ENCODE data around the gene TNF. TPM values are rescaled to one million over a fixed set of nuclear protein-coding genes. Genes with fewer than 3 reads are reported as not detected.
"Not testable (repeated sequence)": the region's sequence is repeated elsewhere in the genome, so short reads cannot be mapped to it uniquely, and the experiment has no call there.

Gene TNF
- total and polyA plus RNA-seq, 7 experiments from 2014 or later, result 0.73 to 125 (median 5.4) TPM

DNA sequence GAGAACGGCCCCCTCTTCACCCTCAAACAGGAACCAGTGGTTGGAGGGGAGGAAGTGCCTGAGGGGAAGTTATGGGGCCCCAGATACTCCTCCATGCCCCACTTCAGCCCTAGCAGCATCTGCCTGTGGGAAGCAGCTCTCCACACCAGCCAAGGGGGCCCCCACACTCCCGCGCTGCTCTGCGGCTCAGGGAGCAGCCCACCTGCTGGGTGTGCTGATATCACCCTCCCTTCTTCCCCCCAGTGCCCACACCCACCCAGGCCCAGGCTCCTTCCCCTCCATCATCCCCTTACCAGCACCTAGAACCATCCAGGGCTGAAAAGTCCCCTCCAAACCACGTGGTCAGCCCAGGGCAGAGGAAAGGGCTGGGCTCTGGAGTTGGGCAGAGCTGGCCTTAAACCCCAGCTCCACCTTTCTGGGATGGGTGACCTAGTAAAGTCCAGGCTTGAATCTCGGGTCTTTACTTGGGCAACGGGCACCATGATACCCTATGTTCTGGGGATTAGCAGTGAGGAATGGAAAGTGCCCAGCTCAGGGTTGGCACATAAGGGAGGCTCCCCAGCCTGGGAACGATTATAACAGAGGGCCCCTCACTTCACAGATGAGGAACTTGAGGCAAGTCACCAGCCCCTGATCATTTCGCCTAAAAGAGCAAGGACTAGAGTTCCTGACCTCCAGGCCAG lies 11.4 kb downstream of the TNF start:
- peak overlapping the region; percentile 25 for H3K4me3 ChIP-seq (ENCODE audit: low read length)
- peaks cover 67 to 68% of the 10 kb centered on the region in 2 donors for H3K4me1 ChIP-seq (ENCODE audit: control insufficient read depth in 2 of 2, insufficient read depth in 2 of 2, low read length in 2 of 2)
- peaks cover 2 to 32% (median 10%) of the 10 kb centered on the region in 5 donors for H3K36me3 Mint-ChIP-seq
- intact Hi-C loops (cut with micrococcal nuclease), result no loop called here
- H3K9me3 ChIP-seq (ENCODE audit: control insufficient read depth in 2 of 3, low read length in 3 of 3), result no peaks in the 10 kb centered on the region
- peak overlapping the region; percentile 50 to 89 (median 81) for H3K4me3 Mint-ChIP-seq
- ChIA-PET CTCF (interaction anchor here (1.4 to 18.2 kb wide), 4 partner anchors 11 to 45 kb away, joined by 4 to 687 read pairs (median 170); partner anchors contain the start of genes ATP6V1G2, DDX39B, NCR3 and NFKBIL1), POLR2A (interaction anchor here (0.7 to 66.4 kb wide), 4 partner anchors 9 to 78 kb away, joined by 3 to 3078 read pairs (median 1541); partner anchors contain the start of genes AIF1, ATP6V1G2, BAG6 and DDX39B)
- peak; percentile 72 for ATAC-seq
- H3K36me3 ChIP-seq (ENCODE audit: control insufficient read depth in 2 of 3, insufficient read depth in 3 of 3, low read length in 3 of 3), result peaks cover 0 to 4% (median 0%) of the 10 kb centered on the region in 3 experiments
- H3K9me3 Mint-ChIP-seq, result peaks cover 0 to 5% (median 0%) of the 10 kb centered on the region in 11 donors
- peak overlapping the region; percentile 84 to 100 (median 96) for H3K27ac Mint-ChIP-seq
- peak in 2 of 9 donors; percentile 27 to 33 for DNase-seq
- H3K27me3 ChIP-seq (ENCODE audit: control insufficient read depth in 2 of 2, insufficient read depth in 2 of 2, low read length in 2 of 2), result no peaks in the 10 kb centered on the region
- H3K27me3 Mint-ChIP-seq, result no peaks in the 10 kb centered on the region
- peak overlapping the region; percentile 97 for H3K27ac ChIP-seq (ENCODE audit: low read depth, low read length)
- peaks cover 47 to 84% (median 68%) of the 10 kb centered on the region in 7 donors for H3K4me1 Mint-ChIP-seq

GRCh38 chr6:31587791-31588777 lies 12.7 kb downstream of the TNF start:
- intact Hi-C loops (cut with micrococcal nuclease), result no loop called here
- Mint-ChIP-seq H3K27me3 (no peaks in the 10 kb centered on the region), H3K27ac (peak overlapping the region; percentile 90 to 99 (median 95)), H3K4me1 (peaks cover 37 to 86% (median 70%) of the 10 kb centered on the region in 7 donors), H3K4me3 (peak overlapping the region; percentile 64 to 93 (median 78)), H3K36me3 (peaks cover 0 to 24% (median 4%) of the 10 kb centered on the region in 5 donors), H3K9me3 (peaks cover 0 to 5% (median 0%) of the 10 kb centered on the region in 11 donors)
- H3K4me1 ChIP-seq (ENCODE audit: control insufficient read depth in 2 of 2, insufficient read depth in 2 of 2, low read length in 2 of 2), result peaks cover 67 to 69% of the 10 kb centered on the region in 2 donors
- POLR2A ChIA-PET, result interaction anchor here (1.0 to 66.4 kb wide), 4 partner anchors 8 to 248 kb away, joined by 5 to 3078 read pairs (median 1542); partner anchors contain the start of genes AIF1, ATP6V1G2, DDX39B and LST1
- H3K27me3 ChIP-seq (ENCODE audit: control insufficient read depth in 2 of 2, insufficient read depth in 2 of 2, low read length in 2 of 2), result no peaks in the 10 kb centered on the region
- H3K36me3 ChIP-seq (ENCODE audit: control insufficient read depth in 2 of 3, insufficient read depth in 3 of 3, low read length in 3 of 3), result no peaks in the 10 kb centered on the region
- peak overlapping the region; percentile 97 for H3K27ac ChIP-seq (ENCODE audit: low read depth, low read length)
- H3K9me3 ChIP-seq (ENCODE audit: control insufficient read depth in 2 of 3, low read length in 3 of 3), result no peaks in the 10 kb centered on the region
- DNase-seq (no peak), ATAC-seq (no peak)
- CTCF ChIA-PET, result interaction anchor here (0.6 to 18.2 kb wide), 5 partner anchors 10 to 248 kb away, joined by 3 to 687 read pairs (median 41); partner anchors contain the start of genes ATP6V1G2, DDX39B, NCR3 and NFKBIL1
- peak overlapping the region; percentile 18 for H3K4me3 ChIP-seq (ENCODE audit: low read length)

DNA sequence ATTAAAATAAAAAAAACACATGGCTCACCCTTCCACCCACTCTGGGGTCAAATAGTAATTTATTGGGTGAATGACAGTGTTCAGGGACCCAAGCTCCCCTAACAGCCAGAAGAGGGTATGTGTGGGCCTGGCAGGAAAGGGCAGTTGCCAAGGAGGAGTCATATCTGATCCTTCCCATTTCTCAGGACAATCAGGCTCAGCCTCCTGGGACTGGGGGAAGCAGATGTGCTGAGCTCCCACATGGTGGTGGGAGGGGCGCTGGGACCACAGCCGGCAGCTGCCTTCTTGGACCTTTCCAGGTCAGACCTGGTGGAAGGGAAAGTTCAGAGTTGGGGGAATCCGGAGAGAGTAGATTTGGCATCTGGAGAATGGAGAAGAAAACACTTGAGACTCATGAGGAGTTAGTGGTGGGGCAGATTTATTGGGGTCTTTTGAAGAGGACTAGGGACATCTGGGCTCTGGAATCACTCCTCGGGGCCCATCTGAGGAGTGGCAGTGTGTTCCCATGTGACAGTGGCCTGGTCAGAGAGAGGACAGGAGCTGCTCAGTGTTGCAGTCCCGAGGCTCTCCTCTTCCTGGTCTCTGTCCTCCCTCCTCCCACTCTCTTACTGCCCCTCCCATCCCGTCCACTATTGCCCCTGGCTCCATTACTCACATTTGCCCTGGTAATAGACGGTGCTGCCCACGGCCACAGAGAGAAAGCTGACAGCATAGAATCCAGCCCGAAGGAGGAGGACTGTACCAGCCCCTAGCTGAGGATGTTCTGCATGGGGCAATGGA lies 13.7 kb downstream of the TNF start:
- H3K9me3 Mint-ChIP-seq, result peaks cover 0 to 5% (median 0%) of the 10 kb centered on the region in 11 donors
- H3K36me3 Mint-ChIP-seq, result peaks cover 0 to 22% (median 4%) of the 10 kb centered on the region in 5 donors
- H3K4me1 Mint-ChIP-seq, result peaks cover 39 to 87% (median 72%) of the 10 kb centered on the region in 7 donors
- H3K36me3 ChIP-seq (ENCODE audit: control insufficient read depth in 2 of 3, insufficient read depth in 3 of 3, low read length in 3 of 3), result no peaks in the 10 kb centered on the region
- DNase-seq, result no peak
- peak overlapping the region; percentile 97 for H3K27ac ChIP-seq (ENCODE audit: low read depth, low read length)
- H3K27ac Mint-ChIP-seq, result peak overlapping the region; percentile 69 to 99 (median 82)
- H3K9me3 ChIP-seq (ENCODE audit: control insufficient read depth in 2 of 3, low read length in 3 of 3), result no peaks in the 10 kb centered on the region
- no peak overlapping the region for H3K4me3 ChIP-seq (ENCODE audit: low read length)
- ChIA-PET POLR2A (interaction anchor here (53.8 to 66.4 kb wide), 2 partner anchors 7 to 25 kb away, joined by 3078 read pairs; partner anchors contain the start of genes AIF1, ATP6V1G2, DDX39B and LST1), CTCF (interaction anchor here (0.8 to 18.2 kb wide), 2 partner anchors 9 to 42 kb away, joined by 3 to 687 read pairs; partner anchors contain the start of genes ATP6V1G2 and NCR3)
- peak overlapping the region in 5 of 10 donors; percentile 25 to 88 (median 39) for H3K4me3 Mint-ChIP-seq
- no peak for ATAC-seq
- H3K27me3 Mint-ChIP-seq, result no peaks in the 10 kb centered on the region
- H3K27me3 ChIP-seq (ENCODE audit: control insufficient read depth in 2 of 2, insufficient read depth in 2 of 2, low read length in 2 of 2), result no peaks in the 10 kb centered on the region
- peaks cover 69% of the 10 kb centered on the region in 2 donors for H3K4me1 ChIP-seq (ENCODE audit: control insufficient read depth in 2 of 2, insufficient read depth in 2 of 2, low read length in 2 of 2)
- intact Hi-C loops (cut with micrococcal nuclease), result no loop called here

DNA sequence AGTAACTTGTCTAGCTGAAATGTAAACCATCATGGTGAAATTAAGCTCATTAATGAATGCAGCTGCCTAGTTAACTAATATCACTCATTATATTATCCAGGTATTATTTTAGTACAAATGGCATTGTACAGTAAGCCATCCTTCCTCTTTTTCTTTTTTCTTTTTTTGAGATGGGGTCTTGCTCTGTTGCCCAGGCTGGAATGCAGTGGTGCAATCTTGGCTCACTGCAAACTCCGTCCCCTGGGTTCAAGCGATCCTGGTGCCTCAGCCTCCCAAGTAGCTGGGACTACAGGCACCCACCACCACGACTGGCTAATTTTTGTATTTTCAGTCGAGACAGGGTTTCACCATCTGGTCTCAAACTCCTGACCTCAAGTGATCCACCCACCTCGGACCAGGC lies 15.3 kb downstream of the TNF start:
- ChIA-PET CTCF (interaction anchor here (1.0 to 18.2 kb wide), 2 partner anchors 7 to 10 kb away, joined by 4 to 687 read pairs; partner anchors contain the start of gene NCR3), POLR2A (interaction anchor here (53.8 to 66.4 kb wide), 2 partner anchors 5 to 27 kb away, joined by 3078 read pairs; partner anchors contain the start of genes AIF1, ATP6V1G2, DDX39B and LST1)
- peak overlapping the region; percentile 5 to 99 (median 77) for H3K27ac Mint-ChIP-seq
- H3K27ac ChIP-seq (ENCODE audit: low read depth, low read length); intact Hi-C loops (cut with micrococcal nuclease); H3K36me3 ChIP-seq (ENCODE audit: control insufficient read depth in 2 of 3, insufficient read depth in 3 of 3, low read length in 3 of 3); H3K9me3 ChIP-seq (ENCODE audit: control insufficient read depth in 2 of 3, low read length in 3 of 3); DNase-seq; H3K27me3 Mint-ChIP-seq; H3K4me3 ChIP-seq (ENCODE audit: low read length); ATAC-seq; H3K9me3 Mint-ChIP-seq; H3K27me3 ChIP-seq (ENCODE audit: control insufficient read depth in 2 of 2, insufficient read depth in 2 of 2, low read length in 2 of 2): not testable (repeated sequence)
- peaks cover 41 to 78% (median 70%) of the 10 kb centered on the region in 7 donors for H3K4me1 Mint-ChIP-seq
- peak overlapping the region in 1 of 10 donors; percentile 14 for H3K4me3 Mint-ChIP-seq
- H3K4me1 ChIP-seq (ENCODE audit: control insufficient read depth in 2 of 2, insufficient read depth in 2 of 2, low read length in 2 of 2), result peaks cover 62 to 64% of the 10 kb centered on the region in 2 donors
- peaks cover 0 to 22% (median 4%) of the 10 kb centered on the region in 5 donors for H3K36me3 Mint-ChIP-seq

GRCh38 chr6:31592396-31592771 lies 17.0 kb downstream of the TNF start:
- peak overlapping the region; percentile 44 for H3K4me3 ChIP-seq (ENCODE audit: low read length)
- intact Hi-C loops (cut with micrococcal nuclease), result no loop called here
- peaks cover 0 to 1% (median 0%) of the 10 kb centered on the region in 11 donors for H3K9me3 Mint-ChIP-seq
- H3K27me3 Mint-ChIP-seq, result no peaks in the 10 kb centered on the region
- peak overlapping the region; percentile 55 for H3K27ac ChIP-seq (ENCODE audit: low read depth, low read length)
- no peaks in the 10 kb centered on the region for H3K9me3 ChIP-seq (ENCODE audit: control insufficient read depth in 2 of 3, low read length in 3 of 3)
- ChIA-PET POLR2A (interaction anchor here (0.6 to 66.4 kb wide), 3 partner anchors 28 to 394 kb away, joined by 3 to 3078 read pairs (median 3); partner anchors contain the start of genes ATP6V1G2, DDX39B, LST1 and LTA), CTCF (interaction anchor here (0.7 to 13.5 kb wide), 3 partner anchors 11 to 43 kb away, joined by 3 to 687 read pairs (median 501); partner anchors contain the start of genes ATP6V1G2, LST1, LTB and NFKBIL1)
- H3K36me3 Mint-ChIP-seq, result peaks cover 0 to 16% (median 4%) of the 10 kb centered on the region in 5 donors
- H3K4me3 Mint-ChIP-seq, result peak overlapping the region; percentile 10 to 82 (median 72)
- DNase-seq (no peak), ATAC-seq (no peak)
- H3K4me1 Mint-ChIP-seq, result peaks cover 39 to 78% (median 68%) of the 10 kb centered on the region in 7 donors
- peaks cover 51 to 62% of the 10 kb centered on the region in 2 donors for H3K4me1 ChIP-seq (ENCODE audit: control insufficient read depth in 2 of 2, insufficient read depth in 2 of 2, low read length in 2 of 2)
- no peaks in the 10 kb centered on the region for H3K27me3 ChIP-seq (ENCODE audit: control insufficient read depth in 2 of 2, insufficient read depth in 2 of 2, low read length in 2 of 2)
- no peaks in the 10 kb centered on the region for H3K36me3 ChIP-seq (ENCODE audit: control insufficient read depth in 2 of 3, insufficient read depth in 3 of 3, low read length in 3 of 3)
- peak overlapping the region; percentile 81 to 99 (median 90) for H3K27ac Mint-ChIP-seq

All from naive thymus-derived CD4-positive, alpha-beta T cell (primary cell).